Right ventricle myocardium superior (tissue), 1 donor: Measurements from ENCODE around the gene ID3. TPM values are rescaled to one million over a fixed set of nuclear protein-coding genes. Genes with fewer than 3 reads are reported as not detected.

Experiments
- ATAC-seq: fragments of 200-7000 bp; cut with Tn5 transposase; one replicate; pipeline ENCODE4 v1.9.1; 2020; ENCODE audit warnings: mild to moderate bottlenecking; ENCODE audit not compliant: poor library complexity
- DNase-seq: peaks from one replicate; pipeline ENCODE4 v3.0.0-alpha.2; 2020
- intact Hi-C: fragments of 100-400 bp; cut with DNase I; formaldehyde crosslinking; loops from one replicate; pipeline ENCODE4 v1.11.2; 2022
- long read RNA-seq: library from polyadenylated mRNA; unstranded; transcript quantifications from one replicate; pipeline ENCODE4 v2.0.0, GENCODE V29; 2021
- total RNA-seq: library from RNA; stranded (reverse); fragmentation: NEBNext Ultra II Directional; extraction: Animal tissue kit (Norgen Biotek cat#: 25700); gene quantifications from one replicate; pipeline ENCODE4 v1.2.1, GENCODE V29; 2021
- donor health status: DM: no; HTN: yes; CAD: no; lungs with severe emphysema.

Gene ID3, protein sequence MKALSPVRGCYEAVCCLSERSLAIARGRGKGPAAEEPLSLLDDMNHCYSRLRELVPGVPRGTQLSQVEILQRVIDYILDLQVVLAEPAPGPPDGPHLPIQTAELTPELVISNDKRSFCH
- total RNA-seq = 73.0 TPM
- long read RNA-seq, transcript ID3-201 (3 exons, 1,251 nt) = major isoform, 126 of 136 reads
- long read RNA-seq, partial matches to known transcripts = 0 of 136 reads
- long read RNA-seq, other reads (novel, unspliced or antisense) = 8 of 136 reads

DNA sequence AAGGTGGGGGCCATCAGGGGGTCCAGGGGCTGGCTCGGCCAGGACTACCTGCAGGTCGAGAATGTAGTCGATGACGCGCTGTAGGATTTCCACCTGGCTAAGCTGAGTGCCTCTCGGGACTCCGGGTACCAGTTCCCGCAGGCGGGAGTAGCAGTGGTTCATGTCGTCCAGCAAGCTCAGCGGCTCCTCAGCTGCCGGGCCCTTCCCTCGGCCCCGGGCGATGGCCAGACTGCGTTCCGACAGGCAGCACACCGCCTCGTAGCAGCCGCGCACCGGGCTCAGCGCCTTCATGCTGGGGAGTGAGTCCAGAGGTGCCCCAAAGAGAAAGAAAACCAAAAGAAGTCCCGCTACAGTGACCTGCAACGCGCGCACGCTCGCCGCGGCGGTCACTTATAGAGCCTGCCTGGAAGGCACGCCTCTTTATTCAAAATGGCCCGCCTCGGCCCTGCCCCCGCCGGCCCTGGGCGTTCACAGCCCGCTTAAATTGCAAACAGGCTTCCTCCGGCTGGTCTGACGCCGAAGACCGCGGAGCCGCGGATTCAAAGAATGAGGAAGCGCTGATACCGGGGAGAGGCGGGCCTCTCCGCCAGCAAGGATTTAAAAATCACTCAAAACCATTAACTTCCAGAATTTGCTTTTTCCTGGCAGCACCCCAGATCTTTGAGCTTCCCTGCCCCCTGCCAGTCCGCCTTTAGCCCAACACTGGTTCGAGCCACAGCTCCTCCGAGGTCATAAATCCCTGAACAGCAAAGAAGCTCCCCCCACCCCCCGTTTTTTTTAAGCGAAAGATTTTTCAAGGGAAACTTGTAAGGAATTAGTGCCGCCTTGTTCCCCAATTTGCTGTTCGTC, at the start of gene ID3:
Gene ID3, minus strand, starts transcription at position 366 of the 849 bp plus-strand sequence. Its CDS starts 75 bp downstream, at position 291.
- peak; percentile 82 for ATAC-seq
- peak; percentile 99 for DNase-seq
- intact Hi-C loops = no loop called here

DNA sequence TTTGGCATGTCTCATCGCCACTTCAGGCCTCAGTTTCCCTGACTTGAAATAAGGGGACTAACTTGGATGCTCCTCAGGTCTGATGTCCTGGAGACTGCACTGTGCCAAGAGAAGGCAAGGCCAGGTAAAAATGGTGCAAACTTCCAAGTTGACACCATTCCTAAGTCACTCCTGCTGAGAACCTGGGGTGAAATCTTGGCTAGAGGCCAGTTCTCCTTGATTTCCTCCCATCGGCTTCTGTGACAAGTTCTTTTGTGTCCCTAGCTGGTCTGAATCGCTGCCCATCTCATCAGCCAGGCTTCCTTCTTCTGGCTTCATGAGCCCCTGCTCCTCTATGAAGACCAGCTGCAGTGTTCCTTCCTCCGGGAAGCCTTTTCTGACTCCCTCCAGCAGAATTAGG, 48.6 kb upstream of the ID3 start:
- ATAC-seq = no peak
- no peak for DNase-seq
- intact Hi-C loops = no loop called here

DNA sequence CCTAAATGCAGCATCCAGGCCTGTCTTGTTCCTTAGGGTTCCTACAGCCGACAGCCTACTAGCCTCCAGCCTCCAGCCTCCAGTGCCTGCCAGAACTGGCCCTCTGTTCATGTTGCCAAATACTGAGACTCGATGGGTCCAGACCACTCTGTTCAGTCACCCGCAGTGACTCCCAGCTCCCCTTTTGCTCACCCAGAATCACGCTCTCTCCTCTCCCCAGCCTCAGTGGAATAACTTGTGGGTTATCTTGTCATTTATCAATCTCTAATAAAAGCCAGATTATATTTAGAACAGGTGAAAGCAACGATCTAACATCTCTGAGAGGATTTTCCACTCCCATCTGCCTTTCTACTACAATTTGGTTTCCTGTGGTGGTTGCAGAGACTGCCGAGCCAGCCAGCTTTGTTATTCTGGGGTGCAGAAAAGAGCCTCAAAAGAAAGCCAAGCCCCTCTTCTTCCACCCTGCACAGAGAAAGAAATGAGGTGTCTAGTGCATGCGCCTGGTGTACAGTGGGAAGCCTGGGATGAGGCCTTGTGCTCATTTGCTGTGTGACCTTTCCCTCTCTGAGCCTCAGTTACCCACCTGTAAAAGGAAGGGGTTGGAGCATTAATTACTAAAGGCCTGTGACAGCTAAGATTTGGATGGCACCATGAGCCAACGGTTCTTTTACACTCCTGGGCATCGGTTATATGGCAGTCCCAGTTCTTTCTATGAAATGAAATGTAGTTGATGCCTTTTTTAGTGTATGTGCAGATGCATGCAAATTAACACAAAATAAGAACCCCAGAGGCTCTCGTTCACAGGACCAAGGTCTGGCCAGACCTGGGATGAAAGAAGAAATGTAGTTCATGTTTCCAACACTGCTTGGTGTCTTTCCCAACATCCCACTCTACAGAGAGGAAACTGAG, 42.9 kb upstream of the ID3 start:
- no peak for DNase-seq
- ATAC-seq = no peak
- intact Hi-C loops = no loop called here

DNA sequence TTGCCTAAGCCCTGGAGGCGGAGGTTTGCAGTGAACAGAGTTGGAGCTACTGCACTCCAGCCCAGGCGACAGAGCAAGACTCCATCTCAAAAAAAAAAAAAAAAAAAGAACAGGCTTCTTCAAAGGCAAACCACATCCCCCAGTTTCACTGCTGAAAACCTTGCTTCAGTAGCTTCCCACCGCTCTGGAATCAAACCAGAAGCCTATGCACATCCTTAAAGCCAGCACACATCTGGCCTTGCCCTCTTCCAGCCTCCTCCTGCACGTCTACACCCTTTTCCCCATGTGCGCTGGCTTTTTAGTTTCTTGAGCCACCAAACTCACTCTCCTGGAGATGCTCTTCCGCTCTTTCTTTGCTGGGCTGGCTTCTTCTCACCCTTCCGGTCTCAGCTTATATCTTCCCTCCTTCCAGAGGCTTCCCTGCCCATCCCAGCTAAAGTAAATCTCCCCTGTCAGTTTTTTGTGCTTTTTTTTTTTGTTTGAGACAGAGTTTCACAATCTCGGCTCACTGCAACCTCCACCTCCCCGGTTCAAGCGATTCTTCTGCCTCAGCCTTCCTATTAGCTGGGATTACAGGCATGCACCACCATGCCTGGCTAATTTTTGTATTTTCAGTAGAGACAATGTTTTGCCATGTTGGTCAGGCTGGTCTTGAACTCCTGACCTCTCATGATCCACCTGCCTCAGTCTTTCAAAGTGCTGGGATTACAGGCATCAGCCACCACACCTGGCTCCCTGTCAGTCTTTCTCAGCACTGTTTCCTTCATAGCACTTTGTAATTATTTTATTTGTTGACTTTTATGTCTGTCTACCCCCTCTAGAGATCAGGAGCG, 42.0 kb upstream of the ID3 start:
- ATAC-seq (no peak), DNase-seq (no peak)
- intact Hi-C loops = no loop called here

DNA sequence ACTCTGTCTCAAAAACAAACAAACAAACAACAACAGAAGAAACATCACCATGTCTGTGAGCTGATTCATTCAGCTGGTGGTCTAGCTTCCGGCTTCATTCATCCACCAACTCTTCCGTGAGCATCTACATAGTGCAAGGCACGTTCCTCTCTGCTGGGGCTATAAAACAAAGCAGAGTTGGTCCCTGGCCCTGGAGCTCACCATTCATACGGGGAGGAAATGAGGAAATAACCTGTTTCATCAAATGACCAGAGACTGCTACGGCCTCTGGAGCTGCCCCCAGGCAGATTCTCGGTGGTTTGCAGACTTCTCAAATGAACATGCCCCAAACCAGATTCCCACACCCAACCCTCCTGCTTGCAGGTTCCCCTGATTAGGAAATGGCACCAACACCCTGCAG, 41.0 kb upstream of the ID3 start:
- DNase-seq (no peak), ATAC-seq (no peak)

DNA sequence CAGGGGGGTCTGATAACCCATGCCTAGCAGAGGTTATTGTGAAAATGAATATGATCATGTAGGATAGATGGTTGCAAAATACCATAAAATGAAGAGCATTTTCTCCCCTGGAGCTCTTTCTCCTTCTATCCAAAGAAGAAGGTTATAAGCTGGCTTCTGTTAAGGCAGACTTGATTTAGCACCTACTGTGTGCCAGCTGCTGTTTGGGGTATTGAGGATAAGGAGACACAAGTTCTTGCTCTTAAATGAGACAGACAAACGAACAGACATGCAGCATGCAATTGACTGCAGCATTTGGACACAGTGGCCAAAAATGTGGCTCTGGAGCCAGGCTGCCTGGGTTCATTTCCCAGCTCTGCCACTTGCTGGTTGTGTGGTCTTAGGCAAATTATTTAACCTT, 39.8 kb upstream of the ID3 start:
- intact Hi-C loops = no loop called here
- ATAC-seq = no peak
- DNase-seq = no peak

More for the DNA sequence above, 41.0 kb upstream of the ID3 start:
- intact Hi-C loops = no loop called here

DNA sequence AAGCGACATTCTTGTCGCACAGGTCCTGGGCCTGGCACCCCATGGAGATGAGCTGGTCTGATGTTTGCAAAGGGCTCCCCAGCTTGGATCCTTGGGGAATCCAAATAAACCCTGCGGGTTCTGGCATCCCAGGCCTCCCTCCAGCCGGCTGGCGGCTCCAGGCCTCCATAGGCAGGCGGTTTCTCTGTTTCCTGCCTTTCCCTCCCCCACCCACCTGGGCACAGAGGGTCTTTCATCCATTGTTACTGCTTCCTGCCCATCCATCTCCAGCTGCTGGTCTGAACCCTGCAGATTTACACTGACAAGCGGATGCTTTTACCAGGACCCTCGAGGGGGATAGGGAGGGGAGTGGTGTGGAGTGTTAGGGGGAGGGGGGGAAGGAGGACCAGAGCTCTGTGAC, 39.1 kb upstream of the ID3 start:
- DNase-seq (no peak), ATAC-seq (no peak)
- intact Hi-C loops = no loop called here

DNA sequence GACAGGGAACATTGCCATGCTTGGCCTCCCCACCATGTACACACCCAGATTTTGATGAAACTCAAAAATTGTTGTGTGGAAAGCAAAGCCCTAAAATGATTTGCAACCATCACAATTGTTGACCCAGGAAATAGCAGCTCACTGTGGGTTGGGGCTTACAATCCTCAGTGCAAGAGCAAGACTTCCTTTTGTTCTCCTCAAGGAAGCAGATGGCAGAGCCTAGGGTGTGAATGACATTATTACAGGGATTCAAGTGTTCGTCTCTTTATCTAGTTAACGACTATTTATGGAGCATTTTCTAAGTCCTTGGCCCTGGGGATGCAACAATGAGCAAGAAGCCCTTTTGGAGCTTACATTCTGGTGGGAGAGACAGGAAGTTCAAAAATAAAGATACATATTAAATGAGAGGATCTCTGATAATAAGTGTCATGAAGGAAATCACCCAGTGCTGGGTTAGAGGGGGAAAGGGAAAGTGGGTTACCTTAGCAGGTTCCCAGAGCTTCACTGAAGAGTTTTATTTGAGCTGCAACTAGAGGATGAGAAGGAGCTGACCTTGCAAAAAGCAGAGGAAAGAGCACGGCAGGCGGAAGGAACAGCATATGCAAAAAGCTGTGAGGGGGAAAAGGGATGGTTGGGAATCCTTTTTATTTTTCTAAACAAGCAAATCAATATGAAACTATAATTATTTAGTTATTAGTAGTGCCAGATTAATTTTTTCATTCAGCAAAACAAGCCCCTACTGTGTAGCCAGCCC, 38.5 kb upstream of the ID3 start:
- intact Hi-C loops = no loop called here
- DNase-seq = no peak
- ATAC-seq = no peak

DNA sequence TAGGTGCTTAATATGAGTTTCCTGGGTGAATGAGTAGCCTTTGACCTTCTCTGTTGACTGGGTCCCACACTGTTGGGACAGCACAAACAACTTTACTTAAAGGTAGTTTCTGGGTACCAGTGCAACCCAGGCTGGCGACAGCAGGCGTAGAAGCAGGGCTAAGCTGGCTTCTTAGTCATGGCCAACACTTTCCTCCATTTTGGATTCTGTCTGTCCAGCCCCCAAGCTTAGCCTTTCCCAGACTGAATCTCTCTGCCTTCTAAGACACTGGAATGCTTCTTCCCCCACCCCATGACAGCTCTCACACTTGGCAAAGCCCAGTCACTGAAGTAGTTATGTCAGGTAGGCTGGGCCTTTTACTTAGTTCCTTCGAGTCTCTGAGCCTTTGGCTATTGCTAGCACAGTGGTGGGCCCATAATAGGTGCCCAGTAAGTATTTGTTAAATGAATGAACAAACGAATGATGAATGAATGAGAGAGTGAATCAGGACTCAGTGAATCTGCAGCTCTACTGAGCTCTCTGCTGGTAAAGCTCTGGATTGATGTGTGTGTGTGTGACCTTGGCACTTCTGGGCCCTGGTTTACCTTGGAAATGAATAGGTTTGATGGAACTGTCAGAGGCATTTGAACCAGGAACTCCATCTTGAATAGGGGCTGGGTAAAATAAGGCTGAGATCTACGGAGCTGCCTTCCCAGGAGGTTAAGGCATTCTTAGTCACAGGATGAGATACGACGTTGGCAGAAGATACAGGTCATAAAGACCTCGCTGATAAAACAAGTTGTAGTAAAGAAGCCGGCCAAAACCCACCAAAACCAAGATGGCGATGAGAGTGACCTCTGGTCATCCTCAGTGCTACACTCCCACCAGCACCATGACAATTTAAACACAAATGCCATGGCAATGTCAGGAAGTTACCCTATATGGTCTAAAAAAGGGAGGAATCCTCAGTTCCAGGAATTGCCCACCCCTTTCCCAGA, 37.4 kb upstream of the ID3 start:
- intact Hi-C loops = no loop called here
- DNase-seq (no peak), ATAC-seq (no peak)

DNA sequence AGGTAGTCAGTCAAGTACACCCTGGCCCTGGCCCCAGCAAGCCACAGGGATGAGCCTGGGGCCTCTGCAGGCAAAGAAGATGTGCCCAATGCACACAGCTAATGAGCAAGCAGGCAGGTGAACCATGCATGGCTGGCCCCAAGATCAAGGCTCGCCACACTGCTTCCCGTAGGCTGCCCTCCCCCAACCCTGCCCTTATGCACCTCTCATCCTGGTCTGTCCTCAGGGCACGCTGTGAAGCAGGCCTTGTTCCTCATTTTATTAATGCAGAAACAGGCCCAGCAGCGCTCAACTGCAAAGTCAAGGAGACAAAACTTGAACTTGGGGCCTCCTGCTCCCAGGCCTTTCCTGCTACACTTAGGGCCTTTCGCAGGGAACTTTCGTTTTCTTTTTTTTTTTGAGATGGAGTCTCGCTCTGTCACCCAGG, 35.6 kb upstream of the ID3 start:
- no peak for DNase-seq
- intact Hi-C loops = no loop called here
- ATAC-seq = no peak

DNA sequence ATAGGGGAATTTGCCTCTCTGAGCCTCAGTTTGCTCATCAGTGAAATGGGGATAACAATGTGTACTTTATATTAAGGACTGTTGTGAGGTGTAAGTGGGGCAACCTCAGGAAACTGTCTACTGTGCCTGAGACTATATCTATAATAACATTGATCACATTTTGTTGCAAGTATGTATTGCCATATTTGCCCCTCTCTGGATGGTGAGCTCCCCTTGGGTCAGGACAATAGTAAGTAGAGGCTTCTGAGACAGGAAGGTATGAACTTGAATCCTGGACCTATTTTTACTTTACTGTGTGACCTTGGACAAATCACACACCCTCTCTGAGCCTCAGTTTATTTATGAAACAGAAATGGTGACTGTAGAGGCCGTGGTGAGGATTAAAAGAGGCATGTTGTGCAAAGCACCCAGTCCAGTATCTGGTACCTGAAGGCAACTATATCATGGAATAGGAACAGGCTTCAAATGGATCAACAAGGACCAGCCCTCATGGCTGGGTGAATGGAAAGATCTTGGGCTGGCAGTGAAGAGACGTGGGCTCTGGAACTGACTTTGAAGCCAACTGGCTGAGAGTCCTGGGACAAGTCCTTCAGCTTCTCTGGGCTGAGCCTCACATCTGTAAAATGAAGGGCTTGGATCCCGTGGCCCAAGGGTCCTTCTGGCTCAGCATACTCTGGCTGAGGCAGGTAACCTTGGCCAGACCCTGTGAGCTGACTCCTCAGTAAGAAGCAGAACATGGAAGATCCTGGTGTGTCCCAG, 35.0 kb upstream of the ID3 start:
- no peak for ATAC-seq
- intact Hi-C loops = no loop called here
- DNase-seq = no peak

DNA sequence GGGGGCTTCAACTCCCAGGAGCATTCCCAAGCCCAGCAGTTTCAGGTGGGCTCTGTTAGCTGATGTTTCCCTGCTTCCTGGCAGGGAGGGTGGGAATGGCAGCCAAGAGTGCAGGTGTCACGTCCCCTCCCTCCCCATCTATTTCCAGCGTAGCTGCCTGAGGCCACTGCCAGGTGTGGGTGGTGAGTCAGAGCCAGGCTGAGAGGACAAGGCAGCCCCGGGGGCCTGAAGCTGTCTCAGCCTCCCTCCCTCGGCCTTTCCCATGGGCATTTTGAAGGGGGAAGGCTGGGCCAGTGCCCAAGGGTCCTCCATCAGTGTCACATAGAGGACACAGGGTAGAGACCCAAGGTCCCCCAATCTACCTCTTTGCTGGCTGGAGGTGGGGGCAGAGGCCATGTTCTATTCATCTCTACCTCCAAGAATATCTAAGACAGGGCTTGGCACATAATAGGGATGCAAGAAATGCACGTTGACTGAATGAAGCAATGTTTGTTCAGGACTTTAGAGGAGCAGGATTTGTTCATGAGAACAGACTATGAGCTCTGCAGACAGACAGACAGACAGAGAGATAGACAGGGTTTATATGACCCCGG, 34.4 kb upstream of the ID3 start:
- DNase-seq = no peak
- intact Hi-C loops = no loop called here
- ATAC-seq = no peak

DNA sequence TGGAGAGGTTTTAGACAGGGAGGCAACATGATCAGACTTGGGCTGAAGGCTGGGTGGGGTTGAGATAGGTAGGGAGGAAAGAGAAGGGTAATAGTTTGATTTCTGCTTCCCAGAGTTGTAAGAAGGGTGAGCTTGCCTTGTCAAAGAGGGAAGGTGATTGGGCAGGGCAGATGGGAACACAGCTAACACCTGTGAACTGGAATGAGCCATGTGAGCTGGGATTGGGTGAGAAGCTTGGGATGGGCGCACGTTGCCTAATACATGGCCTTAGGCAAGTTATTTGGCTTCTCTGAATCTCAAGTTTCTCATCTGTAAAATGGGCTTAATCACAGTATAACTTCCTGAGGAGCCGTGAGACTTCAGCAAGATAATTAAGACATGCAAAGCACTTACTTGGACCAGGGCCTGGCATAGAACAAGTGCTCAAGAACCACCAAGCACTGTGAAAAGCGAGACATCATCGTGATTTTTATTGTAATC, 33.8 kb upstream of the ID3 start:
- intact Hi-C loops = no loop called here
- ATAC-seq = no peak
- no peak for DNase-seq

DNA sequence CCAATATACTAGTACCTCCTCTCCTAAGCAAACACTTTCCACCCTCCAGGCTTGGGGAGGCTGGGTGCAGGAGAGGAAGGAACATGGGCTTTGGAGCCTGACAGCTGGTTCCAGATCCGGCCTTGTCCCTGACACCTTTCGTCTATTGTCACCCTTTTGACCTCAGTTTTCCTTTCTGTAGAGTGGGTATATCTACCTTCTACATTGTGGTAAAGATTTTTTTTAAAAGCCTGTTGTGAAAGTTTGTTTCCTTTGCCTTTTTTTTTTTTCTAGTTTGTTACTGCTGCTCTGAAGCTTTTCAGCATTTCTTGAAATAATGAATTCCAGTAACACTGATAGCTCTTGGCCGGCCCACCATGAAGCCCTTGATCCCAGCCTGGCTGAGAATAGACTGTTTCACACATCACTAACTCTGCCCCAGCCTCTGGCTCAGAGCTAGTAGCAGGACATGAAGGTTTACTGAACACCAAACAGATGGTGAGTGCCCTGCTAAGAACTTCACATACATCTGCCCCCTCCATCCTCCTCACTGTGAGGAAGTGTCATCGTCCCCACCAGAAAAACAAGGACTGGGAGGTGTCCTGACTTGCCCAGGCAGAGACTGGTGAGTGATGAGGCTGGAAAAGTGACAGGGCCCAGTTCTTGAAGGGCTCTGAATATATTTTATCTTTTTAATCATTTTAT, 33.0 kb upstream of the ID3 start:
- intact Hi-C loops = no loop called here
- ATAC-seq (no peak), DNase-seq (no peak)
